GM21423 (cell line): ENCODE results near the gene UIMC1.
"Not testable (repeated sequence)": the region's sequence is repeated elsewhere in the genome, so short reads cannot be mapped to it uniquely, and the experiment has no call there.

Experiments
- ATAC-seq: cut with Tn5 transposase; IDR thresholded peaks from one replicate; pipeline ENCODE4 v1.9.1; 2021; ENCODE audit warnings: mild to moderate bottlenecking, moderate library complexity; ENCODE audit not compliant: unreplicated experiment

The UIMC1 gene

GRCh38 chr5:177010153-177010552 lies 3.6 kb upstream of the UIMC1 start:
- ATAC-seq: no peak

GRCh38 chr5:177008716-177009115 lies 2.1 kb upstream of the UIMC1 start:
- no peak for ATAC-seq

DNA sequence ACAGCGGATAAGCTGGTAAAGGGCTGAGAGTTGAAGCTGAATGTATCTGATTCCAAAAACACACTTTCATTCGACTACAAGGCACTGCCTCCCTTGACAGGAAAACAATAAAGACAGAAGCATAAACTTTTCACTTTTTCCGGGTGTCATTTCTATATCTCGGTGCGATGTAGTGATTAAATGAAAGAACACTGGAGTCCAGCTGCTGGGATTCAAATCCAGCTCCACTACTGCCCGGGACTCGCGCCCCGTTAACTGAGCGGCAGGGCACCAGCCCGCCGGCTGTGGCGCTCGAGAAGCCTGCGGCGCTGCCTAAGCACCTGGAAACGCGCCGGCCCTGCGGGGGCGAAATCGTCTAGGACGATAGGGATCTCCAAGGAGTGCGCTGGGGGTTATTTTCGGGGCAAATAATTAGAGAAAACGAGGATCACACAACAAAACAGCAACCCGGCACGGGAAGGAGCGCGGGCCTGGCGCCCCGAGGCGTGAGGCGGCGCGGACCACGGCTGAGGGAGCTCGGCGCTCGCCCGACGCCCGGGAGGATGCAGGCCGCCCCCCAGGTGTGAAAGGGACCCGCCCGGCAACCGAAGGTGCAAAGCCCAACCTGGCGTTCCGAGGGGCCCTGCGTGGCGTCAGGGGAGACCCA lies 837 bp downstream of the UIMC1 start:
- ATAC-seq: peak; percentile 55

DNA sequence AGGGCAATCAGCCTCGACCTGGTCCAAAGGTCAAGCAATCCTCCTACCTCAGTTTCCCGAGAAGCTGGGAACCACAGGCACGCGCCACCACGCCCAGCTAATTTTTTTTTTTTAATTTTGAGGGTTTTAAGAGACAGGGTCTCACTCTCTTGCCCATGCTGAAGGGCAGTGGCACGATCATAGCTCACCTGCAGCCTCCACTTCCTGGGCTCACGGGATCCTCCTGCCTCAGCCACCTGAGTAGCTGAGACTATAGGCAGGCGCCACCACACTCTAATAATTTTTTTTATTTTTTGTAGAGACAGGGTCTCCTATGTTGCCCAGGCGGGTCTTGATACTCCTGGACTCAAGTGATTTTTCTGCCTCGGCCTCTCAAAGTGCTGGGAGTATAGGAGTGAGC lies 1.6 kb downstream of the UIMC1 start:
- ATAC-seq: no peak

GRCh38 chr5:177003649-177004048 lies 2.9 kb downstream of the UIMC1 start:
- ATAC-seq: no peak

DNA sequence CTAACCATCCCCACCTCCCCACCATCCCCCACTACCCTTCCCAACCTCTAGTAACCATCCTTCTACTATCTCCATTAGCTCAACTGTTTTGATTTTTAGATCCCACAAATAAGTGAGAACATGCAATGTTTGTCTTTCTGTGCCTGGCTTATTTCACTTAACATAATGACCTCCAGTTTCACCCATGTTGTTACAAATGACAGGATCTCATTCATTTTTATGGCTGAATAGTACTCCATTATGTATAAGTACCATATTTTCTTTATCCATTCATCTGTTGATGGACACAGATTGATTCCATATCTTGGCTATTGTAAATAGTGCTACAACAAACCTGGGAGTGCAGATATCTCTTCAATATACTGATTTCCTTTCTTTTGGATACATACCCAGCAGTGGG lies 7.1 kb downstream of the UIMC1 start:
- not testable (repeated sequence) for ATAC-seq

DNA sequence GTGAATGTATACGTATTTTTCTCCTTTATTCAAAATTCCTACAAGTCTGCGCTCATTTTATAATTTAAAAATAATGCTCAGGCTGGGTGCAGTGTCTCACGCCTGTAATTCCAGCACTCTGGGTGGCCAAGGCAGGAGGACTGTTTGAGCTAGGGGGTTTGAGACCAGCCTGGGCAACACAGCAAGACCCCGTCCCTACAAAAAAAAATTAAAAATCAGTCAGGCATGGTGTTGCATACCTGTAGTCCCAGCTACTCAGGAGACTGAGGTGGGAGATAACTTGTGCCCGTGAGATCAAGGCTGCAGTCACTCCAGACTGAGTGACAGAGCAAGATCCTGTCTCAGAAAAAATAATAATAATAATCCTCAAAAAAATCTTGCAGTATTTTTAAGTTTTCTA lies 7.8 kb downstream of the UIMC1 start:
- ATAC-seq: no peak

GRCh38 chr5:176996780-176997179 lies 9.8 kb downstream of the UIMC1 start:
- ATAC-seq: no peak

DNA sequence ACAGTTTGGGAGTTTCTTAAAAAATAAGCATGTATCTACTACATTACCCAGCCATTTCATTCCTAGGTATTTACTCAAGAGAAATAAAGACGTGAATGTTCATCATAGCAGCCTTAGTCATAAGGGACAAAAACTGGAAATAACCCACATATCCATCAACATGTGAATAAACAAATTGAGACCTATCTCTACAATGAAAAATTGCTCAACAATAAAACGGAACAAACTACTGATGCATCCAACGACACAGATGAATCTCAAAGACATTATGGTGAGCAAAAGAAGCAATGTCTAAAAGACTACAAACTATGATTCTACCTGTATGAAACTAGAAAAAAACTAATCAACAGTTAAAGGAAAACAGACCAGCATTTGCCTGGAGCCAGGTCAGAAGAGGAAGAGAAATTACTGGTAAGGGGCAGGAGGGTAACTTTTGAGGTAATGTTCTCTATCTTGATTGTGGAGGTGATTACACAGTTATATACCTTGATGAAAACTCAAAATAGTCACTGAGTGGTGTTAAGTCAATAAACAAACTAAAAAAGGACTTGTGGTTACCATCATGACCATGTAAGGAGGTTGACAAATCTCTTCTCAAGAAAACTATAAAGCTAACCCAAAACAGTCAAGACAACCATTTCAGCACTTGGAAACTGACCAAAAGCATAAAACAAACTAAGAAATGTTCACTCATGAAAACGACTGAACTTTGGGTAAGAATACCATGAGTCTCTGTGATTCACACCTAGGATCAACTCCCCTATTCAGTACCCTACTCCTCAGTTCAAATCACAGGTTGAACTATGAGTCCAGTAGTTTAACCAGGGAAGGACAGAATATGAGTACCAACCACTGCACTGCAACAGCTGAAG lies 10.4 kb downstream of the UIMC1 start:
- ATAC-seq: peak; percentile 42

DNA sequence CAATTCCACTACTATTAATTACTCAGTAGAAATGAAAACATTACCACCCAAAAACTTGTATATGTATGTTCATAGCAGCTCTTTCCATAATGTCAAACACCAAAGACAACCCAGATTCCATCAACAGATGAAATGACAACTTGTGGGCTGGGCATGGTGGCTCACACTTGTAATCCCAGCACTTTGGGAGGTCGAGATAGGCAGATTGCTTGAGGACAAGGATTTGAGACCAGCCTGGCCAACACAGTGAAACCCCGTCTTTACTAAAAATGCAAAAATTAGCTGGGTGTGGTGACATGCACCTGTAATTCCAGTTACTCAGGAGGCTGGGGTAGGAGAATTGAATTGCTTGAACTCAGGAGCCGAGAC lies 11.5 kb downstream of the UIMC1 start:
- ATAC-seq: no peak

- ATAC-seq: no peak
Observed at GRCh38 chr5:176994460-176995121, 12.0 kb downstream of the UIMC1 start.

DNA sequence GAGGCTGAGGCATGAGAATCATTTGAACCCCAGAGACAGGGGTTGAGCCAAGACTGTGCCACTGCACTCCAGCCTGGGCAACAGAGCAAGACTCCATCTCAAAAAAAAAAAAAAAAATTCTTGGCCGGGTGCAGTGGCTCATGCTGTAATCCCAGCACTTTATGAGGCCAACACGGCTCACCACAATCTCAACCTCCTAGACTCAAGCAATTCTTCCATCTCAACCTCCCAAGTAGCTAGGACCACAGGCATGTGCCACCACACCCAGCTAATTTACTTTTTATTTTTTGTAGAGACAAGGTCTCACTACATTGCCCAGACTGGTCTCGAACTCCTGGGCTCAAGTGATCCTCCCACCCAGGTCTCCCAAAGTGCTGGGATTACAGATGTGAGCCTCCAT lies 13.5 kb downstream of the UIMC1 start:
- not testable (repeated sequence) for ATAC-seq

DNA sequence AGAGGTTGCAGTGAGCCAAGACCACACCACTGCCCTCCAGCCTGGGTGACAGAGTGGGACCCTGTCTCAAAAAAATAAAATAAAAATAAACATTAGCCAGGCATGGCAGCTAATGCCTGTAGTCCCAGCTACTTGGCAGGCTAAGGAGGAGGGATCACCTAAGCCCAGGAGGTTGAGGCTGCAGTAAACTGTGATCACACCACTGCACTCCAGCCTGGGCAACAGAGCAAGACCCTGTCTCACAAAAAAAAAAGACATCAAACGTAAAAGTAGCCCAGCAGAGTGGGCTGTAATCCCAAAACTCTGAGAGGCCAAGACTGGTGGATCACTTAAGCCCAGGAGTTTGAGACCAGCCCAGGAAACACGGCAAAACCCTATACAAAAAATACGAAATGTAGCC lies 19.0 kb downstream of the UIMC1 start:
- no peak for ATAC-seq

DNA sequence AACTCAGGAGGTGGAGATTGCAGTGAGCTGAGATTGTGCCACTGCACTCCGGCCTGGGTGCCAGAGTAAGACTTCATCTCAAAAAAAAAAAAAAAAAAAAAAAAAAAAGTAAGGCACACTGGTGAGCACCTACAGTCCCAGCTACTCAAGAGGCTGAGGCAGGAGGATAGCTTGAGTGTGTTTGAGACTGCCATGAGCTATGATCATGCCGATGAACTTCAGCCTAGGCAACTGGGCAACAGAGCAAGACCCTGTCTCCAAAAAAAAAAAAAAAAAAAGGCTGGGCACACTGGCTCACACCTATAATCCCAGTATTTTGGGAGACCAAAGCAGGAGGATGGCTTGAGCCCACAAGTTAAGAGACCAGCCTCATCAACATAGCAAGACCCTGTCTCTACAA lies 20.3 kb downstream of the UIMC1 start:
- no peak for ATAC-seq

DNA sequence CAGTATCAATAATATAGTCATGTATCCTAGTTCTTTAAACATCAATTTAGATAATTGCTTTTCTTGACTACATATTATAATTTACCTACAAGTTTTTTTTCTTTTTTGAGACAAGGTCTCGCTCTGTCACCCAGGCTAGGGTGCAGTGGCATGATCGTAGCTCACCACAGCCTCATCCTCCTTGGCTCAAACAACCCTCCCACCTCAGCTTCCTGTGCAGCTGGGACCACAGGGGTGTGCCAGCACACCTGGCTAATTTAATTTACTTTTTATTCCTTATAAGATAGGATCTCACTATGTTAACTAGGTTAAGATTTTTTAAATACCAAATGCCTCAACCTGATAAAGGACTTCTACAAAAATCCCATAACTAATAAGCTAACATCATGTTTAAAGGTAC lies 21.1 kb downstream of the UIMC1 start:
- ATAC-seq: peak; percentile 73

DNA sequence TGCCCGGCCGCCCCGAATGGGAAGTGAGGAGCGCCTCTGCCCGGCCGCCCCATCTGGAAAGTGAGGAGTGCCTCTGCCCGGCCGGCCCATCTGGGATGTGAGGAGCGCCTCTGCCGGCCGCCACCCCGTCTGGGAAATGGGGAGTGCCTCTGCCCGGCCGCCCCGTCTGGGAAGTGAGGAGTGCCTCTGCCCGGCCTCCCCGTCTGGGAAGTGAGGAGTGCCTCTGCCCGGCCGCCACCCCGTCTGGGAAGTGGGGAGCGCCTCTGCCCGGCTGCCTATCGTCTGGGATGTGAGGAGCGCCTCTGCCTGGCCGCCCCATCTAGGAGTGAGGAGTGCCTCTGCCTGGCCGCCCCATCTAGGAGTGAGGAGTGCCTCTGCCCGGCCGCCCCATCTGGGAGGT lies 22.4 kb downstream of the UIMC1 start:
- not testable (repeated sequence) for ATAC-seq

GRCh38 chr5:176983593-176983992 lies 23.0 kb downstream of the UIMC1 start:
- not testable (repeated sequence) for ATAC-seq

DNA sequence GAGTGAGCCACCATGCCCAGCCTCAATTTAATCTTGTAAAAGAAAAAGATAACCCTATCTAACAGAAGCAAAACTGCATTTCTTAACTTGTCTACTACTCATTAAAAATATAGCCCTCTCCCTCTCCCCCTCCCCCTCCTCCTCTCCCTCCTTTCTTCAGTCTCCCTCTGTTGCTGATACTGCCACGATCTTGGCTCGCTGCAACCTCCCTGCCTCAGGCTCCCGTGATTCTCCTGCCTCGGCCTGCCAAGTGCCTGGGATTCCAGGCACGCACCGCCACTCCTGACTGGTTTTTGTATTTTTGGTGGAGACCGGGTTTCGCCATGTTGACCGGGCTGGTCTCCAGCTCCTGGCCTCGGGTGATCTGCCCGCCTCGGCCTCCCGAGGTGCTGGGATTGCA lies 23.5 kb downstream of the UIMC1 start:
- ATAC-seq: not testable (repeated sequence)

DNA sequence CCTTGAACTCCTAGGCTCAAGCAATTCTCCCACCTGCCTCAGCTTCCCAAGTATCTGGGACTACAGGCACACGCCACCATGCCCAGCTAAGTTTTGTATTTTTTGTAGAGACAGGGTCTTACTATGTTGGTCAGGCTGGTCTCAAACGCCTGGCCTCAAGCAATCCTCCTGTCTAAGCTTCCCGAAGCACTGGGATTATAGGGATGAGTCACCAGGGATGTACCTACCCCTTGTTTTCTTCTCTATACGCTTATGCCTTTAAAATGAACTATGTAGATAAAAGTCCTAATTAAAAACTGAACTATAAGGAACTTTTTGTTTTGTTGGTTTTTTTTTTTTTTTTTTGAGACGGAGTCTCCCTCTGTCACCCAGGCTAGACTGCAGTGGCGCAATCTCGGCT lies 25.8 kb downstream of the UIMC1 start:
- no peak for ATAC-seq

GRCh38 chr5:176979669-176980068 lies 26.9 kb downstream of the UIMC1 start:
- no peak for ATAC-seq

DNA sequence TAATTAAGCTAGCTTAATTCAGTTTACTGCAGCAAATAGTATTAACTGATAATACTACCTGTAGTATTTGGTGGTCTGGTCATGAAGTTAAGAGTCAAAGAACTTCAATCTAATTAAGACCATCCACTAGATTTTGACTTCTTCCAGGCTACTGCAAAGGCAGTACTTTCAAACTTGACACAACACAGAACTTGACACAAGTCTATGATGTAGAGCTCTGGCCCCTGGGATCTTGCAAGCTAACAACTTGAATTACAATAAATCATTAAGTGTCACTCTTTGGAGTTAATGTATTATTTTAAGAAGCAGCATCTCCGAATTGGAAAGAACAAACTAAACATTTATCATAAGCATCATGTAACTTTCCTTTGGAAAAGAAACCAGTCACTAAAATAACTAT lies 40.9 kb downstream of the UIMC1 start:
- no peak for ATAC-seq

- no peak for ATAC-seq
Observed at GRCh38 chr5:176959051-176959450, 47.5 kb downstream of the UIMC1 start.
